A172 (cell line): ENCODE results near the gene TMEM31. TPM values are rescaled to one million over a fixed set of nuclear protein-coding genes. Genes with fewer than 3 reads are reported as not detected.

ENCODE experiments used
- DNase-seq: peaks from one replicate; pipeline ENCODE4 v3.0.0-alpha.2; 2015; ENCODE audit warnings: low spot score
- total RNA-seq: library from RNA; depleted of rRNA; stranded (reverse); fragments of >200 nt; shearing (Covaris generic); gene quantifications from 2 replicates; pipeline ENCODE4 v1.2.3, GENCODE V29; 2014; rRNA removed

The TMEM31 gene
- not detected in 2 replicates for total RNA-seq

- no peak for DNase-seq
Measured at GRCh38 chrX:103710609-103711008, at the start of gene TMEM31. TSS of gene TMEM31 (plus strand) at chrX:103710909. CDS start at chrX:103712259, 1,350 bp downstream.

GRCh38 chrX:103663981-103664762, 46.5 kb upstream of the TMEM31 start:
- DNase-seq = no peak

GRCh38 chrX:103666202-103667107, 44.3 kb upstream of the TMEM31 start:
- DNase-seq = no peak

GRCh38 chrX:103669745-103670144, 41.0 kb upstream of the TMEM31 start:
- no peak for DNase-seq

GRCh38 chrX:103674531-103675454, 35.9 kb upstream of the TMEM31 start:
- DNase-seq = no peak

- peak; percentile 18 for DNase-seq
Measured at GRCh38 chrX:103678199-103678993, 32.3 kb upstream of the TMEM31 start.

- DNase-seq = no peak
Measured at GRCh38 chrX:103681443-103681842, 29.3 kb upstream of the TMEM31 start.

- no peak for DNase-seq
Measured at GRCh38 chrX:103685396-103685795, 25.3 kb upstream of the TMEM31 start.

GRCh38 chrX:103686199-103687072, 24.3 kb upstream of the TMEM31 start, which contains the start of gene MORF4L2:
TSS of gene MORF4L2 (minus strand) at chrX:103686699. CDS start at chrX:103677027, 9,672 bp downstream.
- DNase-seq = peak; percentile 94

- DNase-seq = peak; percentile 29
Measured at GRCh38 chrX:103687073-103687695, 23.5 kb upstream of the TMEM31 start.

- DNase-seq = peak; percentile 60
Measured at GRCh38 chrX:103687696-103688201, 23.0 kb upstream of the TMEM31 start.

GRCh38 chrX:103688946-103689345, 21.8 kb upstream of the TMEM31 start:
- DNase-seq = no peak

- DNase-seq = no peak
Measured at GRCh38 chrX:103691059-103691458, 19.6 kb upstream of the TMEM31 start.

GRCh38 chrX:103697687-103698086, 13.0 kb upstream of the TMEM31 start:
- no peak for DNase-seq

GRCh38 chrX:103699243-103699642, 11.5 kb upstream of the TMEM31 start:
- DNase-seq = no peak

- no peak for DNase-seq
Measured at GRCh38 chrX:103704863-103705262, 5.8 kb upstream of the TMEM31 start.

- DNase-seq = peak; percentile 54
Measured at GRCh38 chrX:103716962-103717361, 6.3 kb downstream of the TMEM31 start.

- no peak for DNase-seq
Measured at GRCh38 chrX:103718120-103718519, 7.4 kb downstream of the TMEM31 start.

- no peak for DNase-seq
Measured at GRCh38 chrX:103722505-103722904, 11.8 kb downstream of the TMEM31 start.
